IPS DF 6.9 (cell line): ENCODE measurements around the gene SPN.
A peak's percentile ranks its signal among the peaks of the same experiment; 100 is the strongest.
"Not testable (repeated sequence)": the region's sequence is repeated elsewhere in the genome, so short reads cannot be mapped to it uniquely, and the experiment has no call there.

Experiments
- DNase-seq: peaks from one replicate; pipeline ENCODE4 v3.0.0-alpha.2; 2013; ENCODE audit warnings: low read depth, low spot score
- H3K27ac ChIP-seq: one replicate; pipeline ENCODE4 v1.5.1; 2013; ENCODE audit warnings: low read length, control low read depth
- H3K27me3 ChIP-seq: 2 replicates; pipeline ENCODE4 v1.6.1; 2013; ENCODE audit warnings: mild to moderate bottlenecking, low read length; ENCODE audit not compliant: control insufficient read depth, insufficient read depth
- H3K36me3 ChIP-seq: 2 replicates; pipeline ENCODE4 v1.6.1; 2013; ENCODE audit warnings: low read length; ENCODE audit not compliant: control insufficient read depth, insufficient read depth
- H3K4me1 ChIP-seq: 2 replicates; pipeline ENCODE4 v1.6.1; 2013; ENCODE audit warnings: low read length; ENCODE audit not compliant: control insufficient read depth, insufficient read depth
- H3K4me3 ChIP-seq: 2 replicates; pipeline ENCODE4 v1.5.1; 2013; ENCODE audit warnings: mild to moderate bottlenecking, low read length
- H3K9me3 ChIP-seq: 2 replicates; pipeline ENCODE4 v1.6.1; 2013; ENCODE audit warnings: low read length, inconsistent platforms; ENCODE audit not compliant: control insufficient read depth, insufficient read depth
- WGBS: extraction: QIAGEN DNeasy Blood & Tissue Kit; methylation state at CpG from one replicate; pipeline ENCODE4 v1.1.7; 2013; ENCODE audit warnings: mixed read lengths, missing lambda C conversion rate; ENCODE audit not compliant: insufficient read length, insufficient coverage; 5-methylcytosine and 5-hydroxymethylcytosine counted together

Gene SPN

GRCh38 chr16:29663016-29663806, at the start of gene SPN:
TSS of gene SPN (plus strand) at chr16:29663247. CDS start at chr16:29663729, 482 bp downstream.
- DNase-seq: no peak

DNA sequence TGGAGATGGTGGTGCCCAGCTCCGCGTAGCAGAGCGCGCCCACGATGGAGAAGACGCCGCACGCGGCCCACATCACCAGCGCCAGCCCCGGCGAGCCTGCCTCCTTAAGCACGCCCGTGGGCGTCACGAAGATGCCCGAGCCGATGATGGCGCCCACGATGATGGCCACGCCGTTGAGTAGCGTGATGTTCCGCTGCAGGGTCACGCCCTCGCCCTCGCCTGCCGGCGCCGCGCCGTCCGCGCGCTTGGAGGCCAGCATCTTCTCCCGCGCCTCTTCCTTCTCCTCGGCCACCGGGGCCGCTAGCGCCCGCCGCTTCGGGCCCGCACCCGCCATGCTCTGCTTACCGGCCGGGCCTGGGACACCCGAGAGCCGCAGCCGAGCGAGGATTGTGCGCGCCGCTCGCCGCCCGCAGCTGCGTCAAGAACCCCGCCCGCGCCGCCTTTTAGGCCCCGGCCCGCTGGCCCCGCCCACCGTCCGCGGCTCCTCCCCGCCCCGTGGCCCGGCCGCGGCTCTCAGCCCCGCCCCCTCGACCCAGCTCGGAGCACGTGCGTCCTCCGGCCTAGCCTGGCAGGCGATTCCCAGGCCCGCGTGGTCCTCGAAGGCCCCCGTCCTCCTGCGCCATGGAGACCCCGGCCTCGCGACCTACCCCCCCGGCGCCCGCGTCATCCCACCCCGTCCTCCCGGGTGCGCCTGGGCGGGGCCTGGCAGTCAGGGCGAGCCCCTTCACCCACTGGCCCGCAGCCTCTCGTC, 49.6 kb upstream of the SPN start:
- not testable (repeated sequence) for H3K27me3 ChIP-seq, H3K36me3 ChIP-seq, H3K27ac ChIP-seq, H3K4me1 ChIP-seq, DNase-seq, H3K9me3 ChIP-seq
- peak overlapping the region; percentile 67 for H3K4me3 ChIP-seq
- WGBS: no CpG with 5 or more reads among the region's 100 CpGs

More at GRCh38 chr16:29663016-29663806, at the start of gene SPN:
- H3K4me1 ChIP-seq: peaks cover 12% of the 10 kb centered on the region
- H3K27me3 ChIP-seq: no peaks in the 10 kb centered on the region
- no peak within 1 kb of the TSS for H3K4me3 ChIP-seq
- WGBS: no CpG with 5 or more reads among the region's 18 CpGs
- H3K36me3 ChIP-seq: no peaks in the 10 kb centered on the region
- no peak within 1 kb of the TSS for H3K27ac ChIP-seq
- no peaks in the 10 kb centered on the region for H3K9me3 ChIP-seq

- H3K4me3 ChIP-seq, H3K27ac ChIP-seq, H3K36me3 ChIP-seq, H3K9me3 ChIP-seq, DNase-seq, H3K4me1 ChIP-seq, H3K27me3 ChIP-seq: not testable (repeated sequence)
- WGBS: no CpG with 5 or more reads among the region's 22 CpGs
Measured at GRCh38 chr16:29614691-29615314, 48.2 kb upstream of the SPN start.

- H3K36me3 ChIP-seq, DNase-seq, H3K27ac ChIP-seq: not testable (repeated sequence)
Measured at GRCh38 chr16:29616127-29616526, 46.9 kb upstream of the SPN start.

GRCh38 chr16:29620591-29620990, 42.5 kb upstream of the SPN start:
- not testable (repeated sequence) for H3K4me3 ChIP-seq, H3K36me3 ChIP-seq, H3K27me3 ChIP-seq, H3K27ac ChIP-seq, DNase-seq, H3K9me3 ChIP-seq, H3K4me1 ChIP-seq
- WGBS: no CpG with 5 or more reads among the region's 6 CpGs

More at GRCh38 chr16:29616127-29616526, 46.9 kb upstream of the SPN start:
- not testable (repeated sequence) for H3K27me3 ChIP-seq, H3K4me3 ChIP-seq, H3K4me1 ChIP-seq, H3K9me3 ChIP-seq
- WGBS: no CpG with 5 or more reads among the region's 6 CpGs

DNA sequence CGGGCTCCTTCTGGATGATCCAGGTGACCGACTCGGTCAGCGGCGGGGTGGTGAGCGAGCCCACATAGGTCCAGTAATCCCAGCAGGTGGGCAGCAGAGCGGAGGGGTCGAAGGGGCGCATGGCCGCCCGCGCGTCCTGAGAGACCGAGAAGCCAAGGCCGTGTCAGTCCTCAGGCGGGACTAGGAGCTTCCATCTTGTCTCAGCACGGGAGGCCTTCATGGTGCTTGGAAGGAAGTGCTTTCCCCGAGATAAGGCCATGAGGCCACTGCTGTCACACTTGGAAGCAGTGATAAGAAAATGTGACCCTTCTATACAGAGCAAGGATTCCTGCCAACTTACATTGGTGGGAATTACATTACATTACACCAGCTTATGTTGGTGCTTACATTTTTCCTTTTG, 40.3 kb upstream of the SPN start:
- DNase-seq, H3K4me1 ChIP-seq, H3K27ac ChIP-seq, H3K9me3 ChIP-seq, H3K36me3 ChIP-seq, H3K4me3 ChIP-seq, H3K27me3 ChIP-seq: not testable (repeated sequence)
- WGBS: no CpG with 5 or more reads among the region's 18 CpGs

GRCh38 chr16:29623253-29623652, 39.8 kb upstream of the SPN start:
- H3K9me3 ChIP-seq, H3K27me3 ChIP-seq, H3K36me3 ChIP-seq, H3K27ac ChIP-seq, H3K4me1 ChIP-seq, DNase-seq, H3K4me3 ChIP-seq: not testable (repeated sequence)
- no CpG with 5 or more reads among the region's 5 CpGs for WGBS

DNA sequence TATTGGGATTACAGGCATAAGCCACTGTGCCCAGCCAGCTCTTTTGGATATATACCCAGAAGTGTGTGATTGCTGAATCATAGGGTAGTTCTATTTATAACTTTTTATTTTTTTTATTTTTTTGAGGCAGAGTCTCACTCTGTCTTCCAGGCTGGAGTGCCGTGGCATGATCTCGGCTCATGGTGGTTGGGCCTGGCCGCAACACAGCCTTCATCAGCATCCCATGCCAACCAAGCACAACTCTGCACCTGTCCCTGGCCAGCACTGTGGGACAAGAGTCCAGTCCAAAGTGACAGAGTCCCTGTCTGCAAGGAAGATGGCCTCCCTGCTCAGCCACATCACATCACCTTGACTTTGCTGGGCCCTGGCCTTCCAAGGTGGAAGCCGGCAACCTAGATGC, 37.9 kb upstream of the SPN start:
- H3K27me3 ChIP-seq, H3K4me3 ChIP-seq, H3K4me1 ChIP-seq, H3K9me3 ChIP-seq, DNase-seq, H3K27ac ChIP-seq, H3K36me3 ChIP-seq: not testable (repeated sequence)
- WGBS: no CpG with 5 or more reads among the region's 4 CpGs

- no CpG with 5 or more reads among the region's 16 CpGs for WGBS
- not testable (repeated sequence) for H3K4me3 ChIP-seq
Measured at GRCh38 chr16:29626778-29627331, 36.2 kb upstream of the SPN start.

GRCh38 chr16:29627661-29628075, 35.4 kb upstream of the SPN start:
- H3K27me3 ChIP-seq, H3K4me3 ChIP-seq, DNase-seq, H3K4me1 ChIP-seq, H3K9me3 ChIP-seq, H3K27ac ChIP-seq, H3K36me3 ChIP-seq: not testable (repeated sequence)
- WGBS: no CpG with 5 or more reads among the region's 7 CpGs

More at GRCh38 chr16:29626778-29627331, 36.2 kb upstream of the SPN start:
- not testable (repeated sequence) for H3K4me1 ChIP-seq, H3K27me3 ChIP-seq, DNase-seq, H3K27ac ChIP-seq, H3K9me3 ChIP-seq, H3K36me3 ChIP-seq
